ENCODE data around the gene PACSIN1.

Gene PACSIN1

GRCh38 chr6:34547701-34548644, 82.1 kb downstream of the PACSIN1 start:
- no peak for DNase-seq

DNA sequence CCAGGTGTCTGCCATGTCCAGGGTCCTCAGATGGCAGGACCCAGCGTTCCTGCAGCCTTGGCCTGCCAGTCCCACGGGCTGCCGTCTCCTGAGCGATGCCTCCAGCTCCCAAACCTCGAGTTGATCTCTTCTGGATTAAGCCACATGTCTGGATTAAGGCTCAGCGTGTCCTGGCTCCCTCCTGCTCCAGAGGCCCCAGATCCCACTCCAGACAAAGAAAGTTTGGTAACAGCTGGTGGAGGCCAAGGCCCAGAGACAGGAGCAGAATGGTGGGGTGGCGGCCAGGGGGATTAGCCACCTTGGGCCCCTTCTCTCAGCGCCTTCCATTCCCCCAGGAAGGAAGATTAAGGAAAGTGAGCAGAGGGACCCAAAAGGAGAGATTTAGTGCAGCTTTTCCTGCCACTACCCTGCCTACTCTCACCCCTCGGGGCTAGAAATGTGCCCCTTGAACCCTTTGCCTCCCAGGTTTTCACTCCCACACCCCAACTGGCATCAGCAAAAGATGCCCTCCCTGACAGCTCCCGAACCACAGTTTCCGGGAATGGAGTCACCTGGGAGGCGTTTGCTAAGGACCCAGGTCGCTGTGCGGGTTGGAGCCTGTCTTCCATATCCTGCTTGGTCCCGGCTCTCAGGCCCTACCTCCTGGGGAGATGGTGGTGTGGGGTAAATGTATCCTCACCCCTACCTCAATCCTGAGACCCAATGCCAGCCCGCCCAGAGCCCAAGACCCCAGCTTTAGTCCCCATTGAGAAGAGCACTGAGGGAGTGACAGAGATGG, 83.3 kb downstream of the PACSIN1 start:
- DNase-seq: no peak

DNA sequence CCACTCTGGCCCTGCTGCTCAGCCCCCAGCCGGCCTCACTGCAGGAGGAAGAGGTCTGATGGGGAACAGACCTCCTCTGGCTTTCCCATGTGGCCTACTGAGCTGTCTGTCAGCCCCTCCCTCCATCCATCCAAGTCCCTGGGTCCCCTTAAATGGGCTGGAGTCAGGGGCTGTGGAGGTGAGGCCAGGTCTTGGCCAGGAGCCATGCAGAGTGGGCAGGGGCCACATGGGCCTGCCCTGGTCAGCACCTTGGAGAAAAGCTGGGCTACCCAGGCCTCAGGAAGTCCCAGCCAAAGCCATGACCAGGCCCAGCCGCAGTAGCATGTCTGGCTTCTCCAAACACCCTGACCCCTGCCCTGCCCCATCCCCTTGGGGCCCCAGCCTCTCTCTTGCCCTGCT, 83.9 kb downstream of the PACSIN1 start:
- no peak for DNase-seq

DNA sequence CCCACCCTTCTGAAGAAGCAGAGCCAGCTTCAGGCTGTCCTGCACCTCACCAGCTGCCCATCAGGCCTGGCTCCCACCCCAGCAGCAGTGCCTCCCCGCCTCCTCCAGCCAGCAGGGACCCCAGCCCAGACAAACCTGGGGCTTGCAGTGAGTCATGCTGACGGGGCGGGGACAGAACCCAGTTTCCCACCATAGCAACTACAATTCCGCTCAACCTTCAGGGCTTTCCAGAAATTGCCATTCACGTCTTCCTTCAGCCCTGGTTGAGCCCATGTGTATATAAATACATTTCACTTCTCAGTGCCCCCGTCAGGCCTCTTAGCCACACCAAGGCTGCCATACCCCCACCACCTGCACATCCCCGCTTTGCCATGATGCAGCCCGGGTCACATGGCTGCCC, 85.8 kb downstream of the PACSIN1 start:
- no peak for DNase-seq

DNA sequence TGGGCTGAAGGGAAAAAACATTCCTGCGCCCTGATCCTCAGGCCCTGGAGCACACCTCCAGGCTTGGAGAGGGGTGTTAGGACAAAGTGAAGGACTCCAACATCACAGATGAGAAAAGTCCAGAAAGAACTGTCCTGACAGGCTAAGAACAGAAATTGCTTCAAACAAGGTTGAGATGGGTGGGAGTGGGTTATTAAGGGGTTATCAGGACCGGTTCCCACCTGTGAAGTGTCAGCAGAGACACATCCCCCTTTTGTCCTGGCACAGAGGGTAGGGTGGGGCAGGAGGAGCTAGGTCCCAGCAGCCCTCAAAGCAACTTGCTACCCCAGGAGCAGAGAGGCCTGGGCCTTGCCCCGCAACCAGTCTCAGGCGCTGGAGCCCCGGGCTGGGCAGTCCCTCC, 86.7 kb downstream of the PACSIN1 start:
- DNase-seq: no peak

GRCh38 chr6:34553146-34553545, 87.3 kb downstream of the PACSIN1 start:
- DNase-seq: no peak

- DNase-seq: no peak
These were observed 87.9 kb downstream of the PACSIN1 start for GRCh38 chr6:34553750-34554149.

GRCh38 chr6:34554291-34555006, 88.6 kb downstream of the PACSIN1 start:
- no peak for DNase-seq

- DNase-seq: no peak
These were observed 89.1 kb downstream of the PACSIN1 start for GRCh38 chr6:34555007-34555322.

GRCh38 chr6:34555328-34555727, 89.5 kb downstream of the PACSIN1 start:
- DNase-seq: no peak

GRCh38 chr6:34556031-34556471, 90.2 kb downstream of the PACSIN1 start, which contains the start of gene SPDEF:
Gene SPDEF (minus strand): TSS chr6:34556329. CDS start chr6:34544455, 11,874 bp downstream.
- DNase-seq: no peak

DNA sequence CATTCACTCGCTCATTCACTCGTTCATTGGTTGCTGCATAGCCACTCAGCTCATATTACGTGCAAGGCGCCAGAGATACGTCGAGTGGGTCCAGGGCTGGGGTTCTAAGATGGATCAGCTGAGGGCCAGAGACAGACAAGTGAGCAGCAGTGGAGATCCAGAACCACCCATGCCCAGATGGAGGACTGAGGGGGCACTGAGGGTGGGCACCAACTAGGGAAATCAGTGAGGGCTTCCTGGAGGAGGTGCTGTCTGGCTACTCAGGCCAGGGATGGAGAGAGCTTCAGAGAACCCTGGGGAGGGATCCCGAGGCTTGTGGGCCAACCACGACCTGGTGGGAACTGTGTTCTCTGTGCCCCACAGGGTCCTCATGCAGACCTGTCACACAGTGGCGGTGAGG, 90.6 kb downstream of the PACSIN1 start:
- DNase-seq: no peak

GRCh38 chr6:34557228-34557627, 91.4 kb downstream of the PACSIN1 start:
- no peak for DNase-seq

- DNase-seq: no peak
These were observed 92.4 kb downstream of the PACSIN1 start for GRCh38 chr6:34558172-34558714.

DNA sequence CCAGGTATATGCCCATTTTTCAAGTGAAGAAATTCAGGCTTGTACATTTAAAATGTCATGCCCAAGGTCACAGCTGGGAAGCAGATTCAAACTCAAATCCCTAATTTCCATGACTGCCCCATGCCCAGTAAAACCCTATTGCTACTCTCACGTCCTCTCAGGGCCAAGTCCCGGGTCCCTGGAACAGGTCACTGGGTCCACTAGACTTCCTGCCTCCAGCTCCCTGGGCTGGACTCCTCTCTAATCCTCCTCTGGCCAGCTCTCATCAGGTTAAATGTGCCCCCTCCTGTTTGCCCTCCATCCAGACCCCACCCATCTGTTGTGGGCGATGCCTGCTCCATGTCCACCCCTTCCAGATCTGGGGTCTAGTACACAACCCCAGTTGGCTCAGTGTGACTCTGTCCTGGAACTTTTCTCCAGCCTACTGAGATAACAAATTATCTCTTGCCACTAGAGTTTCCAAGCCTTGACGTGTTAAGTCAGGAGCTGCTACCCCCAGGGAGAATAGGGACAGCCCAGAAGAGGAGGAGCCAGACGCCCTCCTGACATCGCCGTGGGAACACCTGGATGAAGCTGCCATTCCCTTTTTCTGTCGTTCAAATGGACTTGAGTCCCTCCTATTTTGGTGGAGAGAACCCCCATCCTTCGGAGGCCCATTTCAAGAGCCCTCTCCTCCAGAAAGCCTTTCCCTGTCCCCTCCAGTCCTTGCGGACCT, 93.9 kb downstream of the PACSIN1 start:
- no peak for DNase-seq

DNA sequence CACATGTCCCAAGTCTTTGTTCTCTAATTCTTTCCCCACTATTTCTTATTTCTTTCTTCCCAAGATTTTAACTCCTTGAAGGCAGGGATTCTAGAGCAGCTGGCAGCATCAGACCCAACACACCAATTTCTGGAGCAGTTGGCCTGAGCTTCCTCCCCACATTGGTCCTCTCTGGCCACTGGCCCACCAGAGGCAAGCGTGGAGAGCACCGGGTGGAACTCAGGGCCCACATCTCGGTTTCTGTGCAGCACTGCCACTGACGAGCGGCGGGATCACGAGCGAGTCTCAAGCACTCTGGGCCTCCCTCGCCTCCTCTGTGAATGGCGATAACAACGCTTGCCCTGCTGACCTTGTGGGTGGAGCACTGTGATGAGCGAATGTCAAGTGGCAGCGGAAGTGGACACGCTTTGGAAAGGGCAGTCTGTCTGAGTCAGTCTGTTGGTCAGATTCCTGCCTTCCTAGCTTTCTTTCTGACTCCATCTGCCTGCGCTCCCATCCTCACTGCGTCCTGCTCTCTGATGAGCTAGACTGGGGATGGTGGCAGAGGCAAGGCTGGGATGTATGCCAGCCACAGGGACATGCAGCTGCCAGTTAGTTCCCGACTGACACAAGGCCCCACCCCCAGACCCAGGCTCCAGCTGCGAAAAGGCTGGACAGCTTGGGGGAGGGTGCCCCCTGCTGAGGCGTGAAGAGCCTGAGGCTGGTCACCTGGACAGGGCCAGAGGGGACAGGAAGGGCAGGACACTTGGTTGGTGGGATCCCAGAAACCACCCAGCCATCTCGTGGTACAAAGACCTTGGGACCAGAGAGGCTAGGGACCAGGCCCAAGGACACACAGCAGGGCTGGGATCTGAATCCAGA, 94.7 kb downstream of the PACSIN1 start:
- no peak for DNase-seq

- DNase-seq: no peak
These were observed 95.3 kb downstream of the PACSIN1 start for GRCh38 chr6:34561227-34561530.

DNA sequence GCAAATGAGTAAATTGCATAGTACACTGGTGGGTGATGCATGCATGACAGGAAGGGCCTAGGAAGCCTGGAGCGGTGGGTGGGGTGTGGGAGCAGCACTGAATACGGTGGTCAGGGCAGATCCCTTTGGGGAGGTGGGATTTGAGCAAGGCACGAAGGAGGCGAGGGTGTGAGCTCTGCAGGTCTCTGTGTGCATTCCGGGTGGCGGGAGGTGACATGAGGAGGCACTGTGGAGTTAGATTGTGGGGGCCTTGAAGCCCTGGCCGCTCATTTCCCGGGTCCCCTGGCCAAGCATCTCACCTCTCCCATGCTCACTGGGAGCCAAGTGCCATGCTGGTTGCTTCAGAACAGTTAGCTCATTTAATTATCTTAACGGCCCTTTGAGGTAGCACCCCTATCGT, 96.5 kb downstream of the PACSIN1 start:
- DNase-seq: no peak

DNA sequence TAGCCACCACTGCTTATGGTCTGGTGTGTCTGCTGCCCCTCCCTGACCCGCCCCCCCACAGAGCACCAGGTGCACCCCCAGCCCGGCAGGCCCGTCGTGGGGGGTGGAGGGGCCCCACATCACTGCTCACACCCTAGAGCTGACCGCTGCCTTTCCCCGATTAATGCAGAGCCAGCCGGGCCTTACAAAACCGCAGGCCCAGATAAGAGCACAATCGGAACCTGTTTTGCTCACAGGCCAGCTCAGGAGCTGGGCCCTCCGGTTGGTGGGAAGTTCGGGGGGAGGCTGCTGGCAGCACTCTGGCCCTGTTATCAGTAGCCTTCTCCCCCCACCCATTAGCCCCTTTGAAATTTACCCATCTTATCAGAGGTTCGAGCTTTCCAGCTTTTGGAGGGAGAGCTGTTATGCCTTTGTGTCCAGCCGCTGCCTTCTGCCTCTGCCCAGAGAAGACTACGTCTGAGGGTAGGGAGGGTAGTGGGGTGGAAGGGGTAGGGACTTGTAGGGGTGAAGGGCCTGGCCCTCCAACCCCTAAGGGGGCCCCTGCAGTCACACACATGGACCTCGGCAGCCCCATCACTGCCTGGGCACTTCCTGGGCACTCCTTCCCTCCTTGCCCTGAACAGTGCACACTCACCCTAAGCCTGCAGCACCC, 97.1 kb downstream of the PACSIN1 start:
- no peak for DNase-seq

- no peak for DNase-seq
These were observed 97.6 kb downstream of the PACSIN1 start for GRCh38 chr6:34563513-34563870.

DNA sequence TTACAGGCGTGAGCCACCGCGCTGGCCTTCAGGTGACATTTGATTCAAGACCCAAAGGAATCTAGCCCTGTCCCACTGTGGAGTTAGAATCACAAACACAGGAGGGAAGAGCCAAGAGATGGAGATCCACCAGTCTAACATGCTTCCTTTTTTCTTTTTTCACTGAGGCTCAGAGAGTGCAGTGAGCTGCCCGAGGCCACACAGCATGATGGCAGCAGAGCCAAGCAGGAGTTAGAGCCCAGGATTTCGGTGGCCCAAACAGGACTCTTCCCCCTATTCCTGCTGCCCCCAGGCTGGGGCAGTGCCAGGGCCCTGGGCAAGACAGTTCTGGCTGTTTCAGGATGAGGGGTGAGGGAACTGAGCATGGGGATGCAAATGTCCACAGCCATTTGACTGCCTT, 98.3 kb downstream of the PACSIN1 start:
- DNase-seq: no peak

Measured in T-helper 9 cell (primary cell).